Activated CD4-positive, alpha-beta T cell treated with anti-CD3 and anti-CD28 coated beads, Interleukin-10, Interleukin-2, amounts not matched to agents 100 ng/mL and 50 ng/mL, durations not matched to agents 16 hours and 8 hours (primary cell): ENCODE measurements around the gene POT1.
"Not testable (repeated sequence)": the region's sequence is repeated elsewhere in the genome, so short reads cannot be mapped to it uniquely, and the experiment has no call there.

Experiments used
- DNase-seq: peaks from one replicate; pipeline ENCODE4 v3.0.0-alpha.2; 2020

Gene POT1, protein sequence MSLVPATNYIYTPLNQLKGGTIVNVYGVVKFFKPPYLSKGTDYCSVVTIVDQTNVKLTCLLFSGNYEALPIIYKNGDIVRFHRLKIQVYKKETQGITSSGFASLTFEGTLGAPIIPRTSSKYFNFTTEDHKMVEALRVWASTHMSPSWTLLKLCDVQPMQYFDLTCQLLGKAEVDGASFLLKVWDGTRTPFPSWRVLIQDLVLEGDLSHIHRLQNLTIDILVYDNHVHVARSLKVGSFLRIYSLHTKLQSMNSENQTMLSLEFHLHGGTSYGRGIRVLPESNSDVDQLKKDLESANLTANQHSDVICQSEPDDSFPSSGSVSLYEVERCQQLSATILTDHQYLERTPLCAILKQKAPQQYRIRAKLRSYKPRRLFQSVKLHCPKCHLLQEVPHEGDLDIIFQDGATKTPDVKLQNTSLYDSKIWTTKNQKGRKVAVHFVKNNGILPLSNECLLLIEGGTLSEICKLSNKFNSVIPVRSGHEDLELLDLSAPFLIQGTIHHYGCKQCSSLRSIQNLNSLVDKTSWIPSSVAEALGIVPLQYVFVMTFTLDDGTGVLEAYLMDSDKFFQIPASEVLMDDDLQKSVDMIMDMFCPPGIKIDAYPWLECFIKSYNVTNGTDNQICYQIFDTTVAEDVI

DNA sequence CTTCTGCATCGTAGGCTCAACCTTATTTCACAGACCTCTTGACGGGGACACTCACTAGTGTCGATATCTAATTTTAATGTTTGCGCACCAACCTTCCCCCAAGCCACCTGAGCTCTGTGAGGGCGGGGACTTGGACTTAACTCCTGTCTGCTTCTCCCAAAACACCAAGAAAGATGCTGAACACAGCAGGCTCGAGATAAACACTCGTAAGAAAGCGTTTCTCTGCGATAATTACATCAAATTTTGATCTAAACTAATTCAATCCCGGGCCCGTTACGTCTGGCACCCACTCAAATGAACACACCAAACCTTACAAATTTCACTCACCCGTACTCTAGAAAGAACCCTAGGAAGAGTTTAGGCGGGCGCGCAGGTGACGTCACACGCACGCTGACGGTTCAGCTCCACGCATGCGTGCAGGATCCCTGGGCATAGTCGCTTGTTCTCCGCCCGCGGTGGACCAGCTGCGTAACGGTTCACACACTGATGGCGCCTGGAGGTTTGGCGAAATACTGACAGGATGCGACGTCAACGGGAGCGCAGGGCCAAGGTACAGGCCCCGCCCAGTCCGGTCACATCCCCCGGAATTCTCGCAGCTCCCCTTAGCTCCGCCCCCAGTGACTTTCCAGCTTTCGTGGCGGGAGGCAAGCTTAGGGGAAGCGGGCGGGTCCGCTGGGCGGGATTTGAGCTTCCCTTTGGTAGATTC, at the start of gene POT1:
Gene POT1 (minus strand): TSS at position 359 of the 706 bp plus-strand sequence. CDS start 32,652 bp downstream, outside the sequence.
- DNase-seq: peak; percentile 98

DNA sequence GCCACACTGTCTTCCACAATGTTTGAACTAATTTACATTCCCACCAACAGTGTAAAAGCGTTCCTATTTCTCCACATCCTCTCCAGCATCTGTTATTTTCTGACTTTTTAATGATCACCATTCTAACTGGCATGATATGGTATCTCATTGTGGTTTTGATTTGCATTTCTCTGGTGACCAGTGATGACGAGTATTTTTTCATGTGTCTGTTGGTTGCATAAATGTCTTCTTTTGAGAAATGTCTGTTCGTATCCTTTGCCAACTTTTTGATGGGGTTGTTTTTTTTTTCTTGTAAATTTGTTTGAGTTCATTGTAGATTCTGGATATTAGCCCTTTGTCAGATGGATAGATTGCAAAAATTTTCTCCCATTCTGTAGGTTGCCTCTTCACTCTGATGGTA, 45.5 kb upstream of the POT1 start:
- not testable (repeated sequence) for DNase-seq

DNA sequence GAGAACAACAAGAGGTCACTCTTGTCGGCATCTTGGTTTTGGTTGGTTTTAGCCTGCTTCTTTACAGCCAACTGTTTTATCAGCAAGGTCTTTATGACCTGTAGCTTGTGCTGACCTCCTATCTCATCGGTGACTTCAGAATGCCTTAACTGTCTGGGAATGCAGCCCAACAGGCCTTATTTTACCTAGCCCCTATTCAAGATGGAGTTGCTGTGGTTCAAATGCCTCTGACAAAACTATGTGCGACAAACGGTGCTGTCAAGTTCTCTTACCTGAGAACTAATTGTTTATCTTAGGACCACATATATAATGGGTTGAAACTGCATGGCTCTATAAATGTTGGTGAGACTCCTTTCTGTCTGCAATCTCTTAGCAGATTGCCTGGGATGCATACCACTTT, 35.9 kb upstream of the POT1 start:
- DNase-seq: no peak

DNA sequence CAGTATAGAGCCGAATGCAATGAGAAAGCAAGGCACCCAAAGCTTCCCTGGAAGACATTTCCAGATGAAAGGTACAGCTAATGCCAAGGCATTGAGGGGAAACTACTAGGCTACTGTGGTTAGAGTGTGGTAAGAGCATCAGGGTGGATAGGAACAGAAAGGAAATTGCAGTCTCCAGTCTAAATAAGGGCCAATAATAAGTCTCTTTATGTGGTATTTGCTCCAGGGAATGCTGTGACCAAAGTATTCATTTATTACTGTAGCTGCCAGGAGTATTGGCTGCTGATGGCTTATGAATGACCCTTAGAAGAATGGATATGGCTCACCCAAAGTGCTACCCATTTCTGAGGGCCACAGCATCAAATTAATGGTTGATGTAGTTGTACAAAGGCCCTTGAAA, 30.1 kb upstream of the POT1 start:
- DNase-seq: no peak

DNA sequence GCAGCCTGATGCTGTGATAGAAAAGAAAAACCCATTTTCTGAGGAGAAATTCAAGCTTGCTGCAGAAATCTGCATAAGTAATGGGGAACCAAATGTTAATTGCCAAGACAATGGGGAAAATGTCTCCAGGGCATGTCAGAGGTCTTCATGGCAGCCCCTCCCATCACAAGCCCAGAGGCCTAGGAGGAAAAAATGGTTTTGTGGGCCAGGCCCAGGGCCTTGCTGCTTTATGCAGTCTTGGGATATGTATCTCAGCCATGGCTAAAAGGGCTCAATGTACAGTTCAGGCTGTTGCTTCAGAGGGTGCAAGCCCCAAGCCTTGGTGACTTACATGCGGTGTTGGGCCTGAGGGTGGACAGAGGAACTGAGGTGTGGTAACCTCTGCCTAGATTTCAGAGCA, 28.3 kb upstream of the POT1 start:
- not testable (repeated sequence) for DNase-seq

DNA sequence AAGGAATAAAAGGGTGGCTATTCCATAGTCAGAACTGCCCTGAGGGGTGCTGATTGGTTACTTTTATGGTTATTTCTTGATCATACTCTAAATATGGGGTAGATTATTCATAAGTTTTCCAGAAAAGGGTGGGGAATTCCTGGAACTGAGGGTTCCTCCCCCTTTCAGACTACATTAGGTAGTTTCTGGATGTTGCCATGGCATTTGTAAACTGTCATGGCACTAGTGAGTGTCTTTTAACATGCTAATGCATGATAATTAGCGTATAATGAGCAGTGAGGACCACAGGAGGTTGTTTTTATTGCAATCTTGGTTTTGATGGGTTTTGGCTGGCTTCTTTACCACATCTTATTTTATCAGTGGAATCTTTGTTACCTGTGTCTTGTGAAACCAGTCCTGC, 26.5 kb upstream of the POT1 start:
- DNase-seq: no peak

DNA sequence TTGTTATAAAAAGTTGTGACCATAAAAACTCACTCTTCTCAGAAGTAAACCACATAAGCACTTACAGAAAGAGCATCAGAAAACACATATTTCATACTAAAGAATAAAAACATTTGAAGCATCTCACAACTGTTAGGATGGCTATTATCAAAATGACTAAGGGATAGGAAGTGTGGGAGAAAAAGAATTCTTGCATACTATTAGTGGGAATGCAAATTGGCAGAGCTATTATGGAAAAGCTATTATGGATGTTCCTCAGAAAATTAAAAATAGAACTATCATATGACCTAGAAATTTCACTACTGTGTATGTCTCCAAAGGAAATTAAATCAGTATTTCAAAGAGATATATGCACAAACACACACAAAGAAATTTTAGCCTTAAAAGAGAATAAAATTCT, 25.2 kb upstream of the POT1 start:
- DNase-seq: no peak

DNA sequence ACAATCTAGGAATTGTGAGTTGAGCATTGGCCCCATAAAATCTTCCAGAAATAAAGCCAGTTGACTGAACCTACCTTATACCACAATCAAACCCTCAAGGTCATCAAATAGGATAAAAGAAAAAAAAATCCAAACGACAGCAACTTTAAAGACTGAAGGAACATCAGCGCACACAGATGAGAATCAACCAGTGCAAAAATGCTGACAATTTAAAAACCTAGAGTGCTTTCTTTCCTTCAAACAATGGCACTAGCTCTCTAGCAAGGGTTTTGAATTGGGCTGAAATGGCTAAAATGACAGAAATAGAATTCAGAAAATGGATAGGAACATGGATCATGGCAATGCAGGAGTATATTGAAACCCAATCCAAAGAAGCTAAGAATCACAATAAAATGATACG, 16.1 kb upstream of the POT1 start:
- no peak for DNase-seq

DNA sequence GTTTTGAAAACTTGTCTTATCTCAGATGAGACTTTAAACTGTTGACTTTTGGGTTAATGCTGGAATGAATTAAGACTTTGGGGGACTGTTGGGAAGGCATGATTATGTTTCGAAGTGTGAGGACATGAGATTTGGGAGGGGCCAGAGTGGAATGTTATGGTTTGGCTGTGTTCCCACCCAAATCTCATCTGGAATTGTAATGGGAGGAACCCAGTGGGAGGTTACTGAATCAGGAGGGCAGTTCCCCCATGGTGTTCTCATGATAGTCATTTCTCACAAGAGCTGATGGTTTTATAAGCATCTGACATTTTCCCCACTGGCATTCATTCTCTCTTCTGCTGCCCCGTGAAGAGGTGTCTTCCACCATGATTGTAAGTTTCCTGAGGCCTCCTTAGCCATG, 13.8 kb upstream of the POT1 start:
- DNase-seq: no peak

DNA sequence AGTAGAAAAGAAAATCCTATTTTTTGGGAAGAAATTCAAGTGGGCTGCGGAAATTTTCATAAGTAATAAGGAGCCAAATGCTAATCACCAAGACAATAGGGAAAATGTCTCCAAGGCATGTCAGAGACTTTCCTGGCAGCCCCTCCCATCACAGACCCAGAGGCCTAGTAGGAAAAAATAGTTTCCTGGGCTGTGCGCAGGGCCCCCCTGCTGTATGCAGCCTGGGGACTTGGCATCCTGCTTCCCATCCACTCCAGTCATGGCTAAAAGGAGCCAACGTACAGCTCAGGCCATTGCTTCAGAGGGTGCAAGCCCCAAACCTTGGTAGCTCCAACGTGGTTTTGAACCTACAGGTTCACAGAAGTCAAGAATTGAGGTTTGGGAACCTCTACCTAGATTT, 12.8 kb upstream of the POT1 start:
- no peak for DNase-seq

DNA sequence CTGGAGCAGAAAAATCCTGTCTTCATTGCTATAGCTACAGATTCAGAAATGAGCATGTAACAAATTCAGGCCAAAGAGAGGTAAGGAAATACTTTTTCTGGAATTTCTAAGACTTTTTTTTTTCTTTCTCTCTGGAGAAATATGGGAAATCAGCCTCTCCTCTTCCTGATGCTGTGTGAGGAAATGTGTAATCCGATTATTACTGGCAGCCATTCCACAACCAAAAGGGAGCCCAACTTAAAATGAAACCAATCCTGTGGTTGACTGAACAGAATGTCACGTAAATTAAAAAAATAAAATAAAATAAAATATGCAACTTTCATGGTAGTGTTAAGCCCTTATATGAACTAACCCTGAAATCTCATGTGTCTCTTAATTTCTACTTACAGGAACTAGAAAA, 10.7 kb upstream of the POT1 start:
- no peak for DNase-seq

DNA sequence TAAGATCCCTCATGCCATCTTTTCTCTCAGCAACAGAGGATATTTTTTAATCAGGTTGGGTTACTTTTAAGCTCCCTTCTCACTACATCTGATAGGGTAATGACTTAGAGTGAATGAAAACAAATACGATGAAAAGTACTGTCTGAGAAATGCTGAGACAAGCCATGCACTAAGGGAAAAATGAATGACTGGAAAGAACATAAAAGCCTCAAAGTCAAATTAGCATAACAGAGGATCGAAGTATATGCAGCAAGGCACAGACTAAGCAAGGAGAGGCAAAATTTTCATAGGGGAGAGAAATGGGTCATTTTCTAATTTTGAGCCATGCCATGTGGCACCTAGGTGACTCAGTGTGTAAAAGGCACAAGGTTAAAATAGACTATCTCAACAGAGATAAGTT, 8.5 kb upstream of the POT1 start:
- DNase-seq: no peak

DNA sequence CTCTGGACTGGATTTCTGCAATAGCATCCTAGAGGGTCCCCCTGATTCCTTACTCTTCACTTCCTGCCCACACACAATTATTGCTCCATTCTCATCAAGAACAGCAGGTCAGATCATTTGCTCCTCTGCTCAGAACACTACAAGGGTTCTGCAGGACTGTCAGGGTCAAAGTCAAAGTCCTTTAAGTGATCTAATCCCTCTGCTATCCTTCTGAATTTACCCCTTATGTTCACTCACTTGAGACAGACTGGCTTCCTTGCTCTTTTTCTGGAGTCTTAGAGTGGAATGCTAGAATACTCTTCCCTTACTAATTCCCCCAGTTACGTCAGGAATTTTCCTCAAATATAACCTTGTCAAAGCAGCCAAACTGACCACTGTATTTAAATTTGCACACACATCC, 7.5 kb upstream of the POT1 start:
- DNase-seq: no peak

DNA sequence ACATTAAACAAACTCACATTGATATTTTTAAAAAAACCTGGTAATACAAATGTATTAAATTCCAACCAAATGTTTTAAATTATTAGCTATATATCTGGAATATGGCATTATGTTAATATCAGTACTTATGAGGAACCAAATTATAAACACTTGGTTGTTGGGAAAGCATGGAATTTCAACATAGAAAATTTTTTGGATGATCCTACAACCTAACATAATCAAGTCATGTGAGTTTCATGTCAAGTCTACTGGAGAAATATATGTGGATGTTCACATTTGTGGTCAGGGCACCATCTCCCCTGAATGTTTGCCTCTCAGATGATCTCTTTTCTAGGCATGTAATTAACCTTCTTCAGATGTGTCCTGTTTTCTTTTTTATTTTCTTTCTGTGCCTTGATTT, 5.2 kb upstream of the POT1 start:
- no peak for DNase-seq

DNA sequence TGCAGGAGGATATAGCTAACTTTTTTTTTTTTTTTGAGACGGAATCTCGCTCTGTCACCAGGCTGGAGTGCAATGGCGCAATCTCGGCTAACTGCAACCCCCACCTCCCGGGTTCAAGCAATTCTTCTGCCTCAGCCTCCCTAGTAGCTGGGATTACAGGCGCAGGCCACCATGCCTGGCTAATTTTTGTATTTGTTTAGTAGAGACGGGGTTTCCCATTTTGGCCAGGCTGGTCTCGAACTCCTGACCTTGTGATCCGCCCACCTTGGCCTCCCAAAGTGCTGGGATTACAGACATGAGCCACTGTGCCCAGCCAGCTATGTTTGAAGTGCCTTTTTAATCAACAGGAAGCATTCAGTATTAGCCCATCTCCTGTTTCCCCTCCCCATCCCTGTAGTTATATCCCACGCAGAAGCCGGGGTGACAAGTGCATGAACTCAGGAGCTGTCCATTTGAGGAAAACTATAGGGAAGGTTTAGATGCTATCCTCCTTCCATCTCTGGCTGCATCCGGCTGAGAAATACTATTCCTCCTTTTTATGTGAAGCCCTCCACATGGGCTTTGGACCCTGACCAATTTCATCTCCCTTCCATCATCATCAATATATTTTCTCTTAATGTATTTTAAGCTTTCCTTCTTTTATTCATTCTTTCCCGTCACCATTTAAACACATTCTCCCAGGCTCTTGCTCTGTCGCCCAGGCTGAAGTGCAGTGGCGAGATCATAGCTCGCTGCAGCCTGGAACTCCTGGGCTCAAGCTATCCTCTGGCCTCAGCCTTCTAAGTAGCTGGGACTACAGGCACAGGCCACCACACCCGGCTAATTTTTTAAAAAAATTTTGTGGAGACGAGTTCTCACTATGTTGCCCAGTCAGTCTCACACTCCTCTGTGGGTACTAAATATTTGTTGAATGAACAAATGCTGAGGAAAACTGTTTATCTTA, 1.3 kb upstream of the POT1 start:
- DNase-seq: no peak

DNA sequence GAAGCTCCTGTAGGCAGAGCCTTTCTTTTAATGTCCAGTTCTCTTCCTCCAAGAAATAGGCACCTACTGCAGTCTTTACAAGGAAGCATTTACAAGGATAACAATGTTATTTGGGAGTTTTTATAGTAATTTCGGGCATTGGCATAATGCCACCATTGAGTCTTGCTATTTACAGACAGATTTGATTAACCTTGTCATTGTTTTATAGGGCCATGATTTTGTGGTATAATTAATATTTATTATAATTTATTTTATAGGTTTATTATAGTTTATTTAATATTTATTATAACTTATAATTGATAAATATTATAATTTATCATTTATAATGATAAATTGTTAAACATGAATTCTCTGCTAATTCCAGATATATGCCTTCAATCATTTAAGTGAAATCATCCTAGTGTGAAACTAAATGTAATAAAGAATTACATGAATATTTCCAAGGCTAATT, 573 bp upstream of the POT1 start:
- no peak for DNase-seq

DNA sequence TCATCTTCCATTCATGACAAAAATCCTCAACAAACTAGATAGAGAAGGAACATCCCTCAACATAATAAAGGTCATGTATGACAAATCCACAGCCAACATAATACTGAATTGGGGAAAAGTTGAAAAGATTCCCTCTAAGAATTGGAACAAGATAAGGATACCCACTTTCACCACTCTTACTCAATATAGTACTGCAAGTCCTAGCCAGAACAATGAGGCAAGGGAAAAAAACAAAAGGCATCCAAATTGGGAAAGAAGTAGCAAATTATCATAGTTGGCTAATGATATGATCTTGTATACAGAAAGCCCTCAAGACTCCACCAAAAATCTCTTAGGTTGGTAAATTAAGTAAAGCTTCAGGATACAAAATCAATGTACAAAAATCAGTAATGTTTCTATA, 4.7 kb downstream of the POT1 start:
- no peak for DNase-seq

DNA sequence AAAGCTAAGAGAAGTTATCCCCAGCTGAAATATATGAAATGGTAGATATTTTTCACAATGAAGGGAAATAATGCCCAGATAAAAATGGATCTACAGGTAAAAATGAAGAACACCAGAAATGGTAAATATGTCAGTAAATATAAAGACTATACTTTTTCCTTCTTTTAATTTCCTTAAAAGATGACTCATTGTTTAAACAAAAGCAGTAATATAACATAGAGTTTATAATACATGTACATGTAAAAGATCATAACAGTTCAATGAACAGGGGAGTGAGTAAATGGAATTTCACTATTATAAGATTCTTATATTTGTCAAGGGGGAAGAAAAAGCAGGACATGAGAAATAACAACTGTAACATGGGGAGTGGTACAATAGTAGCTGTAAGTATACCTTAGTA, 7.4 kb downstream of the POT1 start:
- DNase-seq: no peak

DNA sequence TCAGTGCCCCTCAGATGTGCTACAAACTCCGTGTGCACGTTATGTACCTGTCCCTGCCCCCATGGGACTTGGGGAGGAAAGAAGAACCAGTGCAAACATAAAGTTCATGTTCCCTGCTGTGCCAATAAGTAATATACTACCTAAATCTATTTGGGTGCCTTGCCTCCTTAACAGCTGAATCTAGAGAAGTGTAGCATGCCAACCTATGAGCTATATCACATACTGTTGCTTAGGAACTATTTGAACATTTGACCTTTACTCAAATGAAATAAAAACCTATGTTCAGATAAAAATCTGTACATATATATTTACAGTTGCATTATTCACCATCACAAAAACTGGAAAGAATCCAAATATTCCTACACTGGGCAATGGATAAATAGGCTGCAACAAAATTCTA, 9.8 kb downstream of the POT1 start:
- no peak for DNase-seq

DNA sequence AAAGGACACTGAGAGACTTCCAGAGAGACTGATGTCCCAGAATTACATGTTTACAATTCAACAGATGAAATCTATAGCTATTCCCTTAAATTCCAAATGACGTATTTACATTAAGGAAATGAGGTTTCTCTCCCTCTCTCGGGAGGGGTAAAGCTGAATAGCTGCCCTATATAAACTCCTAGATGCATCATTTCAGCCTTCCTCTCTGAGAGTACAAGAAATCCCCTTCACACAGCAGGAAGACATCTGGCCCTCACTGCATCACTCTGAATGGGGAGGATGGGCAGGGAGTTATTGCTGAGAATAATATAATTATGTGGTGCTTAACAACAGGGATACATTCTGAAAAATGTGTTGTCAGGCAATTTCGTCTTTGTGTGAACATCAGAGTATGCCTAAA, 11.0 kb downstream of the POT1 start:
- DNase-seq: peak; percentile 26

DNA sequence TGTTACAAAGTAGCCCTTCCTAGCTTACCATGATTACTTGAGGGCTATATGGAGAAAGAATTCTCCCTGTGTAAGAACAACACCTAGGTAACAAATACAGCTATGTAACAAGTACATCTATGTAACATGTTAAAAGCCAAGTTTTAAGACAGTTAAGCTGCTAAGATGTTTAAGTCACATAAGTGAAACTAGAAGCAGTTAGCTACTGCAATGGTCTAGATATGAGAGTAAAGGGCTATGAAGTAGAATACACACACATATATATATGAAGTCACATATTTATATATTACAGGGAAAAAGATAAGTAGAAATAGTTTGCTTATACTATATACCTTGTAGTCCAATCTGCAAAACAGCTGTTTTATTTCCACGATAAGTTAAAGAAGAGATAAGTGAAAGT, 14.4 kb downstream of the POT1 start:
- DNase-seq: no peak

DNA sequence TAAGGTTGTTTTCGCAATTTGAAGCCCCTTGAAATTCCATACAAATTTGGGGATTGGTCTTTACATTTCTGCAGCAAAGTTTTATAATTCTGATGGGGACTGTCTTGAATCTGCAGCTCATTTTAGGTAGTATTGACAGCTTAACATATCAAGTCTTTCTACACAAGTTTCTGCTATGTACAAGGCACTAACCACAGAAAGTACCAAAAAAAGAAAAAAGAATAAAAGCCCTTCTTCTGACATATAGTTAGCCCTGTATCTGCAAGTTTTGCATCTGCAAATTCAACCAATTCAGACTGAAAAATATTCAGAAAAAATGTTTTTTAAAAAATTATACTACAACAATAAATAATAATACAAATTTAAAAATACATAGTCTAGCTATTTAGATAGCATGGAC, 15.3 kb downstream of the POT1 start:
- DNase-seq: no peak

DNA sequence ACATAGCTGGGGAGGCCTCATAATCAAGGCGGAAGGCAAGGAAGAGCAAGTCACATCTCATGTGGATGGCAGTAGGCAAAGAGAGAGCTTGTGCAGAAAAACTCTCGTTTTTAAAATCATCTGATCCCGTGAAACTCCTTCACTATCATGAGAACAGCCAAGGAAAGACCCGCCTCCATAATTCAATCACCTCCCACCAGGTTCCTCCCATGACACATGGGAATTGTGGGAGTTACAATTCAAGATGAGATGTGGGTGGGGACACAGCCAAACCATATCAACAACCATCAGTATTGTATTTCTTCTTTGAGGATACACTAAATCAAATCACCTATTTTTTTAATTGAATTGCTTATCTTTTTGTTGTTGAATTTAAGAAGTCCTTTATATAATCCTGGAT, 16.7 kb downstream of the POT1 start:
- no peak for DNase-seq
